H9 (cell line): ENCODE data around the gene ALG8. TPM values are rescaled to one million over a fixed set of nuclear protein-coding genes. Genes with fewer than 3 reads are reported as not detected.

Source experiments
- DNase-seq: peaks from one replicate; pipeline ENCODE4 v3.0.0-alpha.2; 2017
- H2AFZ ChIP-seq: one replicate; pipeline ENCODE4 v1.6.1; 2013; ENCODE audit warnings: mild to moderate bottlenecking, low read length, control low read depth, moderate library complexity
- H2AK5ac ChIP-seq: 2 replicates; pipeline ENCODE4 v1.6.1; 2013; ENCODE audit warnings: low read length, control low read depth, mixed read lengths; ENCODE audit not compliant: insufficient read length
- H2BK120ac ChIP-seq: one replicate; pipeline ENCODE4 v1.6.1; 2013; ENCODE audit warnings: low read depth, mild to moderate bottlenecking, low read length, control low read depth, inconsistent platforms; ENCODE audit not compliant: poor library complexity, severe bottlenecking
- H2BK12ac ChIP-seq: 2 replicates; pipeline ENCODE4 v1.6.1; 2013; ENCODE audit warnings: low read length, control low read depth, mixed read lengths, low read depth; ENCODE audit not compliant: insufficient read length
- H2BK15ac ChIP-seq: 2 replicates; pipeline ENCODE4 v1.6.1; 2013; ENCODE audit warnings: low read depth, low read length, control low read depth
- H2BK20ac ChIP-seq: one replicate; pipeline ENCODE4 v1.6.1; 2013; ENCODE audit warnings: low read depth, mild to moderate bottlenecking, low read length, control low read depth, inconsistent platforms; ENCODE audit not compliant: poor library complexity, severe bottlenecking
- H2BK5ac ChIP-seq: 2 replicates; pipeline ENCODE4 v1.6.1; 2013; ENCODE audit warnings: low read length, control low read depth, mixed read lengths; ENCODE audit not compliant: insufficient read length
- H3K14ac ChIP-seq: 2 replicates; pipeline ENCODE4 v1.6.1; 2013; ENCODE audit warnings: low read length, control low read depth; ENCODE audit not compliant: insufficient read depth
- H3K18ac ChIP-seq: 2 replicates; pipeline ENCODE4 v1.6.1; 2013; ENCODE audit warnings: low read depth, mild to moderate bottlenecking, mixed read lengths, low read length, control low read depth; ENCODE audit not compliant: insufficient read length
- H3K23ac ChIP-seq: 2 replicates; pipeline ENCODE4 v1.6.1; 2013; ENCODE audit warnings: low read length, control low read depth, mixed read lengths, low read depth; ENCODE audit not compliant: insufficient read length
- H3K23me2 ChIP-seq: 2 replicates; pipeline ENCODE4 v1.6.1; 2013; ENCODE audit warnings: low read depth, mild to moderate bottlenecking, mixed read lengths, low read length, control low read depth; ENCODE audit not compliant: insufficient read length, poor library complexity, severe bottlenecking
- H3K27ac ChIP-seq: 2 replicates; pipeline ENCODE4 v1.5.1; 2013; ENCODE audit warnings: low read length, control low read depth, mixed read lengths, low read depth; ENCODE audit not compliant: insufficient read length
- H3K27me3 ChIP-seq: 2 replicates; pipeline ENCODE4 v1.6.1; 2013; ENCODE audit warnings: low read length, control low read depth, inconsistent platforms; ENCODE audit not compliant: insufficient read depth
- H3K4ac ChIP-seq: 2 replicates; pipeline ENCODE4 v1.6.1; 2013; ENCODE audit warnings: low read depth, mild to moderate bottlenecking, control low read depth, inconsistent platforms, low read length, moderate library complexity
- H3K4me1 ChIP-seq: 2 replicates; pipeline ENCODE4 v1.6.1; 2013; ENCODE audit warnings: low read length, control low read depth, inconsistent platforms; ENCODE audit not compliant: insufficient read depth
- H3K4me2 ChIP-seq: 2 replicates; pipeline ENCODE4 v1.6.1; 2013; ENCODE audit warnings: low read length, control low read depth, mixed read lengths; ENCODE audit not compliant: insufficient read length, insufficient read depth
- H3K56ac ChIP-seq: 2 replicates; pipeline ENCODE4 v1.6.1; 2013; ENCODE audit warnings: low read depth, mild to moderate bottlenecking, mixed read lengths, low read length, control low read depth; ENCODE audit not compliant: insufficient read length
- H3K79me1 ChIP-seq: 2 replicates; pipeline ENCODE4 v1.6.1; 2013; ENCODE audit warnings: low read depth, mild to moderate bottlenecking, moderate library complexity, low read length, control low read depth, inconsistent platforms; ENCODE audit not compliant: insufficient read depth, poor library complexity, severe bottlenecking
- H3K79me2 ChIP-seq: 2 replicates; pipeline ENCODE4 v1.6.1; 2013; ENCODE audit warnings: low read length, control low read depth, inconsistent platforms; ENCODE audit not compliant: insufficient read depth
- H3K9ac ChIP-seq: 2 replicates; pipeline ENCODE4 v1.6.1; 2013; ENCODE audit warnings: low read length, control low read depth, mixed read lengths; ENCODE audit not compliant: insufficient read length; ENCODE audit errors: extremely low read depth
- H3K9me3 ChIP-seq: one replicate; pipeline ENCODE4 v1.6.1; 2013; ENCODE audit warnings: low read depth, low read length, inconsistent platforms; ENCODE audit not compliant: control insufficient read depth
- H3T11ph ChIP-seq: one replicate; pipeline ENCODE4 v1.6.1; 2013; ENCODE audit warnings: mild to moderate bottlenecking, low read length, control low read depth, inconsistent platforms
- H4K20me1 ChIP-seq: one replicate; pipeline ENCODE4 v1.6.1; 2013; ENCODE audit not compliant: control insufficient read depth, insufficient read length, insufficient read depth
- H4K5ac ChIP-seq: 2 replicates; pipeline ENCODE4 v1.6.1; 2013; ENCODE audit warnings: low read depth, mild to moderate bottlenecking, mixed read lengths, low read length, control low read depth; ENCODE audit not compliant: insufficient read length
- H4K8ac ChIP-seq: replicated peaks from 2 replicates; pipeline ENCODE4 v1.6.1; 2013; ENCODE audit warnings: low read length, control low read depth, mixed read lengths, low read depth; ENCODE audit not compliant: insufficient read length
- H4K91ac ChIP-seq: 2 replicates; pipeline ENCODE4 v1.6.1; 2013; ENCODE audit warnings: low read depth, mild to moderate bottlenecking, moderate library complexity, mixed read lengths, low read length, control low read depth; ENCODE audit not compliant: insufficient read length
- H3K27ac Mint-ChIP-seq, 3 experiments: 2 replicates in 2 of 3; 3 replicates in 1 of 3; pipeline ENCODE4 v1.8.0; 2020 to 2021; ENCODE audit warnings: mixed read lengths in 3 of 3, mild to moderate bottlenecking in 1 of 3, moderate library complexity in 1 of 3
- H3K27me3 Mint-ChIP-seq: 2 replicates; pipeline ENCODE4 v1.8.0; 2021; ENCODE audit warnings: low read depth, mild to moderate bottlenecking, moderate library complexity, mixed read lengths
- H3K36me3 Mint-ChIP-seq, 3 experiments: 2 replicates in 2 of 3; 3 replicates in 1 of 3; pipeline ENCODE4 v1.8.0; 2020 to 2021; ENCODE audit warnings: low read depth in 3 of 3, mixed read lengths in 3 of 3; ENCODE audit not compliant: insufficient read depth in 1 of 3
- H3K4me1 Mint-ChIP-seq, 2 experiments: 2 replicates each; pipeline ENCODE4 v1.8.0; 2020; ENCODE audit warnings: mixed read lengths in 2 of 2
- H3K4me3 Mint-ChIP-seq, 2 experiments: 2 replicates in 1 of 2; 3 replicates in 1 of 2; pipeline ENCODE4 v1.8.0; 2020 to 2021; ENCODE audit warnings: mild to moderate bottlenecking in 2 of 2, mixed read lengths in 2 of 2, moderate library complexity in 1 of 2
- H3K9me3 Mint-ChIP-seq, 2 experiments: 2 replicates in 1 of 2; 3 replicates in 1 of 2; pipeline ENCODE4 v1.8.0; 2020; ENCODE audit warnings: mild to moderate bottlenecking in 2 of 2, mixed read lengths in 2 of 2, moderate library complexity in 1 of 2
- WGBS: extraction: QIAGEN DNeasy Blood & Tissue Kit; methylation state at CpG from one replicate; pipeline ENCODE4 v1.1.7; 2013; ENCODE audit warnings: missing lambda C conversion rate, low lambda C conversion rate, mixed read lengths; ENCODE audit not compliant: insufficient read length; ENCODE audit errors: extremely low coverage; 5-methylcytosine and 5-hydroxymethylcytosine counted together
- total RNA-seq: library from RNA; stranded (reverse); gene quantifications from 2 replicates; pipeline ENCODE4 v1.2.1, GENCODE V29; 2021
- TF ChIP-seq, protein P1 (sequence below): fragments of 200-600 bp; sonication (generic); conservative IDR thresholded peaks from 3 replicates; pipeline ENCODE4 v1.8.0; 2021; ENCODE audit warnings: antibody characterized with exemption, mild to moderate bottlenecking

ALG8 gene
- total RNA-seq, 1 experiment from 2014 or later, result 77.5 TPM

DNA sequence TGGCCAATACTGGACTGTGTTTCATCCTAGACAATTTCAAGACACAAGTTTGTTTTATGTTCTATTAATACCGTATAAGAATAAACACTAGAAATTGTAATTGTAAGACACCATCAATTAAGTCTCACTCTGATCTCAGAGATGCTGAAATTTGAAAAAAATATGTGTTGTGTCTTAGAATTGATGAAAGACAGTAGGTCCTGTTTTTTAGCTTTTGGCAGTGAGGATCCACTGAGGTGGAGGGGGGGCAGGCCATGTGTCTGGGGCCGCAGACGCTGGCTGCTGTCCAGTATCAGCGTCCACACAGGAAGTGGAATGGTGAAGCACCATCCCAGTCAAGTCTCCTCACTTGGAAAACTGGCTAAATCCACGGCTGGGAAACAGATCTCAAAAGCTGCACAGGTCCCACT is 22.5 kb upstream of the ALG8 start:
- H2BK120ac ChIP-seq, result no peak overlapping the region
- H3K56ac ChIP-seq, result no peak overlapping the region
- no peaks in the 10 kb centered on the region for H4K20me1 ChIP-seq
- H3K27ac Mint-ChIP-seq, result no peak overlapping the region
- H2AK5ac ChIP-seq, result no peak overlapping the region
- H4K8ac ChIP-seq, result no peak overlapping the region
- no peaks in the 10 kb centered on the region for H3K4me1 ChIP-seq
- H4K91ac ChIP-seq, result no peak overlapping the region
- H4K5ac ChIP-seq, result no peak overlapping the region
- no peaks in the 10 kb centered on the region; a peak in 1 of 4 replicates for H3K4me1 Mint-ChIP-seq
- DNase-seq, result no peak
- H3K4me3 Mint-ChIP-seq, result no peak overlapping the region
- H3K9ac ChIP-seq, result no peak overlapping the region
- H3K9me3 ChIP-seq, result no peaks in the 10 kb centered on the region
- no CpG with 5 or more reads among the region's 5 CpGs for WGBS
- no peak overlapping the region for H2BK12ac ChIP-seq
- no peaks in the 10 kb centered on the region for H3K23me2 ChIP-seq
- peaks cover 4% of the 10 kb centered on the region for H3K27me3 Mint-ChIP-seq
- H2BK5ac ChIP-seq, result no peak overlapping the region
- H3K23ac ChIP-seq, result no peak overlapping the region
- no peaks in the 10 kb centered on the region; a peak in 1 of 5 replicates for H3K9me3 Mint-ChIP-seq
- H2AFZ ChIP-seq, result no peak overlapping the region
- H2BK15ac ChIP-seq, result no peak overlapping the region
- H3K36me3 Mint-ChIP-seq, result no peaks in the 10 kb centered on the region
- TF ChIP-seq, protein P1, sequence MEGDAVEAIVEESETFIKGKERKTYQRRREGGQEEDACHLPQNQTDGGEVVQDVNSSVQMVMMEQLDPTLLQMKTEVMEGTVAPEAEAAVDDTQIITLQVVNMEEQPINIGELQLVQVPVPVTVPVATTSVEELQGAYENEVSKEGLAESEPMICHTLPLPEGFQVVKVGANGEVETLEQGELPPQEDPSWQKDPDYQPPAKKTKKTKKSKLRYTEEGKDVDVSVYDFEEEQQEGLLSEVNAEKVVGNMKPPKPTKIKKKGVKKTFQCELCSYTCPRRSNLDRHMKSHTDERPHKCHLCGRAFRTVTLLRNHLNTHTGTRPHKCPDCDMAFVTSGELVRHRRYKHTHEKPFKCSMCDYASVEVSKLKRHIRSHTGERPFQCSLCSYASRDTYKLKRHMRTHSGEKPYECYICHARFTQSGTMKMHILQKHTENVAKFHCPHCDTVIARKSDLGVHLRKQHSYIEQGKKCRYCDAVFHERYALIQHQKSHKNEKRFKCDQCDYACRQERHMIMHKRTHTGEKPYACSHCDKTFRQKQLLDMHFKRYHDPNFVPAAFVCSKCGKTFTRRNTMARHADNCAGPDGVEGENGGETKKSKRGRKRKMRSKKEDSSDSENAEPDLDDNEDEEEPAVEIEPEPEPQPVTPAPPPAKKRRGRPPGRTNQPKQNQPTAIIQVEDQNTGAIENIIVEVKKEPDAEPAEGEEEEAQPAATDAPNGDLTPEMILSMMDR, result no peak
- H2BK20ac ChIP-seq, result no peak overlapping the region
- H3K4me2 ChIP-seq, result no peak overlapping the region
- no peak overlapping the region for H3T11ph ChIP-seq
- H3K79me2 ChIP-seq, result no peaks in the 10 kb centered on the region
- no peak overlapping the region for H3K18ac ChIP-seq
- no peak overlapping the region for H3K27ac ChIP-seq
- no peak overlapping the region for H3K4ac ChIP-seq
- no peaks in the 10 kb centered on the region for H3K79me1 ChIP-seq
- no peaks in the 10 kb centered on the region for H3K27me3 ChIP-seq
- H3K14ac ChIP-seq, result no peak overlapping the region
